HTR-8/SVneo (cell line): ENCODE measurements around the gene MYO5C.
"Not testable (repeated sequence)": the region's sequence is repeated elsewhere in the genome, so short reads cannot be mapped to it uniquely, and the experiment has no call there.

ENCODE experiments used
- DNase-seq: peaks from one replicate; pipeline ENCODE4 v3.0.0; 2011; ENCODE audit warnings: low spot score, mixed read lengths; ENCODE audit not compliant: insufficient read length
- FAIRE-seq: peaks from 2 replicates; lab custom pipeline; 2011; peaks lifted over from hg19 to GRCh38; lab: Jason Lieb, UNC

Gene MYO5C

DNA sequence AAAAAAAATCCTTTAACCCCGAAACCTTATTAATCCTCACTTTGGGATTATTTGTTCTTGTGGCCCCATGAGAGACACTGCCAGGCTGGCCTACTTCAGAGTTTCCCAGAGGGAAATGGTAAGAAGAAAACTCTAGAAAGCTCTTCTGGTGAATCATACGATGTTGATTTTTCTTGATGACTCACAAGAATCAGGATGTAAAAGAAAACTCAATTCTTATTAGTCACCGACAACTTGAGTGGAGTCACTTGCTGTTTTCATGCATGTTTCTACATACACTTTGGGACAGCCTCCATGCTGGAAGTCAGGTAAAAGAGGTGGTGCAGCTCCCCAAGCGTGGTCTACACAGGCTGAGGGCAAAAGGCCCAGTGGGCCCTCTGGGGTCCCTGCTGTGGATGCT, 42.8 kb downstream of the MYO5C start:
- no peak for FAIRE-seq

DNA sequence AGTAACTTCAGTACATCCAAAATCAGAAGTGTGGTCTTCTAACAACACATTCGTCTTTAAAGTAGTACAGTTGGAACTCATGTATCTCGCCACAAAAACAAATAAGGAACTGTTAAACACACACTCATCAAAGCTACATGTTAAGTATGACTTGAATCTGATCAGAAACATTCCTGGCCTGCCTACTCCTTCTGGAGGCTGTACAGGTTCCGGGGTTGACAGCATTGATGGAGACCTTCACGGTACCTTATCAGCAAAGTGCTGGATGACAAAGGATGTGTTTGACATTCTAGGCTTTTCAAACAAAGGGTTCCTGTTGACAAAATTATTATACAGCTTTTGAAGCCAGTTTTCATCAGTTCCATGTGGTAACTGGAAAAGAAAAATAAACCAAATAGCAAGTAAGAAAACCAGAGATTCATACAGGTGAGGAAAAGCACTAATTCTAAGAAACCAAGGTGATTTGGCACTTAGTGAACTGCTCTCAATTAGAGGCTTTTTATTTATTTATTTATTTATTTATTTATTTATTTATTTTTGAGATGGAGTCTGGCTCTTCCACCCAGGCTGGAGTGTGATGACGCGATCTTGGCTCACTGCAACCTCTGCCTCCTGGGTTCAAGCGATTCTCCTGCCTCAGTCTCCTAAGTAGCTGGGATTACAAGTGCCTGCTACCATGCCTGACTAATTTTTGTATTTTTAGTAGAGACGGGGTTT, 44.3 kb downstream of the MYO5C start:
- FAIRE-seq (no peak), DNase-seq (no peak)

More for the DNA sequence above, 42.8 kb downstream of the MYO5C start:
- peak; percentile 74 for DNase-seq

DNA sequence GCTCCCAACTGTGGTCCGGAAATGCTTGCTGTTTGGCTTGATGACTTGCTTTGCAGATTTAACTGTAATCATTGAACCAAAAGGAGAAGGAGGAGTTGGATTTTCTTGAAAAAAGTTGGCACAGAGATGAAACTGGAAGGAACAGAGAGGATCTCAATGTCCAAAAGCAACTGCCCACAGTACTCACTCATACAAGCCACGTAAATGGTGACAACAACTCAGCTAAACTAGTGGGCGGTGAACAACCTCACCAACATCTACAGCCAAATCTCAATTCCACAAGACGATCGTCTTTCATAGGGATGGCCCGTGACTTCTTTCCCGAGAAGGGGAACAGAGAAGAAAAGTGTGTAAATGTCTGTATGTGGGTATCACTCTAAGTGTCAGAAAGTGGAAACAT, 48.1 kb downstream of the MYO5C start:
- no peak for DNase-seq

DNA sequence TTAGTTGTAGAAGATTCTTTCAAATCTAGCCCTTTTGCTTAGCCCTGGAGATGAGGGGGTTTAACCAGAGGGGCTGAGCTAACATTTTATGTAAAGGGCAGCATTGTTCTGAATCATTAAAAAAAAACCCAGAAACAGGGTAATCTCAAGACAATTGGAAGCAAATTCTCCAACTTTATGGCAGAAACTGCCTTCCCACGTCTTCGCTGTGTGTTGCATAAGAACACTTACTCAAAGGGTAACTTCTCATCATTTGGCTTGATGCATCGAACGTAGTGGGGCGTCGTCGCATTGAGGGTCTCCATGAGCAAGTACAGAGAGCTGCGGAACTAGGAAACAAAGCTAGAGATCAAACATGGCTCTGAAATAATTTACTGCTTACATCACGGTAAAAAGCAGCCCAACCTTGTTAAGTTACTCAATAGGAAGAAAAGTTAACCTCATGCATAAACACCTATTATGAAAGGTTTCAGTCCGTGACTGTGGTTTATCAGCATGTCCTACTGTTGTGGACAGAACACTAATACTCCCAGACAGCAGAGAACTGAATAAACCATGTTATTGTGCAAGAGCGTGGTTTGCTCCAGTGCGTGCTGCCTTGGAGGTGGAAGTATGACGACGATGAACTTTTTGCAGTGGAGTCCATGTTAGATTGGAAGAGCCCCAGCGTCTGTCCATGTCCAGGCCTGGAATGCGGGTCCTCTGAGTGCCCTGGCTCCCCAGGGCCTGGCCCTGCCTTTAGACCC, 48.7 kb downstream of the MYO5C start:
- FAIRE-seq (no peak), DNase-seq (no peak)

More for the DNA sequence above, 48.1 kb downstream of the MYO5C start:
- no peak for FAIRE-seq

DNA sequence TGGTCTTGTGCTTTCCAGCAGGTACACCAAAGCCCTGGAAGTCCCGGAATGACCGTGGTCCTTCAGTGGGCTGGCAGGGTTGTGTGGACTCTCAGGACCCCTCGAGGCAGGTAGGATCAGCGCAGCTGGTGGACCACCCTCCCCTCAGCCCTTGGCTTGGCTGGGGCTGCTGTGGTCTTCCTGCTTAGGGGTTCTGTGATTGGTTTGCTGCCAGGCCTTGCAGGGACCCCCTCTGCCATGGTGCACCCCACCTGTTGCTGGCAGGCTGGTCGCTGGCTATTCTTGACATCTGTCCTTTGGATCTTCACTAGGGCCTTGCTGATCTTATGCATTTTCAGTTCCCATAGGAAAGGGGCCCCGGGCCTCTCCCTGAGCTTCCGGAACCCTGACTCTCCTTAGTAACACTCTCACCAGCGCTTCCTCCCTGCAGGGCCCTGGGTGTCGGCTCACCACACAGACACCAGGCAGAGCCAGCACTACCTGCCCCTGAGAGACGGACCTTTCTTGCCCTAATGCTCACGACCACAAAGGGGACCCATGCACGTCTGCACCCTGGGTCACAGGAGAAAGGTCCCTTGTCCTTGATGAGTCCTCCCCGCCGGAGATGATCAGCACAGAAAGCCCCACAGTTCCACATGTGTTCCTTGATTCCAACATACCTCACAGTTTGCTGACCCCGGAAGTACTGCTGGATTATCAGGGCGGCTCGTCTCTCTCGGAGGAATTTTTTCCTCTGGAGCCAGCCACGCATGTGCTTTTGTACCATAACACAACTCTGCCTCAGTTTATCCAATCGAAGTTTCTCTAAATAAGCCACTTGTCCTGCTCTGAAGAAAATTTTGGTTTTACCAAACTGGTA, 51.7 kb downstream of the MYO5C start:
- FAIRE-seq (no peak), DNase-seq (no peak)

DNA sequence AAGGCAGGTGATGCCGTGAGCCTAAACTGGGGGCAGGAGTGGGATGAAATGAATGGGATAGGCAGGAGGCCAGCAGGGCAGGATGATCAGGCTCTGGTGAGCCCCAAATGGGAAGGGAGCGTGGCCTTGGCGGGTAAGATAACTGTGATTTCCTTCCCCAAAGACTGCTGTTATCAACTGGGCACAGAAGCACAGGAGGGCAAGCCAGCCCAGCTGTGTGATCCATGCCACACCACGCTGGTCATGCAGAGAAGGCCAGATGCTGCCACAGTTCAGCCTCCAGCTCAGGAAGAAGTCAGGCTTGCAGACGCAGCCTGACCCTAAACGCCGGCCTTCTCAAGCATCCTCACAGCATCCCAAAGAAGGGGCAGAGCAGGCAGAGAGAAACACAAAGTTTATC, 52.3 kb downstream of the MYO5C start:
- DNase-seq (no peak), FAIRE-seq (no peak)

DNA sequence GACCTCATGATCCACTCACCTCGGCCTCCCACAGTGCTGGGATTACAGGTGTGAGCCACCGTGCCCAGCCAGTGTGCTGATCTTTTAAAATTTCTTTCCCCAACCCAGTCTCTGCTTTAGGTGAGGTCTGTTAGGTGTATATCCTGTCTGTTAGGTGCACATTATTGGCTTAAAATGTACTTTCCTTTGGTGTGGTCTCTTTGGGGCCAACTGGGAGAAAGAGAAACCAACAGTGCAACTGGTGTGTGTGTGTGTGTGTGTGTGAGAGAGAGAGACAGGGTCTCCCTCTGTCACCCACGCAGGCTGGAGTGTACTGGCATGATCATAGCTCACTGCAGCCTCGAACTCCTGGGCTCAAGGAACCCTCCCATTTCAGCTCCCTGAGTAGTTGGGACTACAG, 54.1 kb downstream of the MYO5C start:
- FAIRE-seq = no peak
- DNase-seq = no peak

DNA sequence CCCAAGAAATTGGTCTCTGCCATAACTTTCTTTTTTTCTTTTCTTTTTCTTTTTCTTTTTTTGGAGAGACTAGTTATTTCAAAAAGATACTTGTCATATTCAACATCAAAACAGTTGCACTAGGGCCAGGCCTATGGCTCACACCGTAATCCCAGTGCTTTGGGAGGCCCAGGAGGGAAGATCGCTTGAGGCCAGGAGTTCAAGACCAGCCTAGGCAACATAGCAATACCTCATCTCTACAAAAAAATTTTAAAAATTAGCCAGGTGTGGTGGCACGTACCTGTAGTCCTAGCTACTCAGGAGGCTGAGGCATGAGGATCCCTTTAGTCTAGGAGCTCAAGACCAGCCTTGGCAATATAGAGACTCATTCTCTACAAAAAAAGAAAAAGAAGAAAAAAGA, 55.4 kb downstream of the MYO5C start:
- no peak for FAIRE-seq
- no peak for DNase-seq

DNA sequence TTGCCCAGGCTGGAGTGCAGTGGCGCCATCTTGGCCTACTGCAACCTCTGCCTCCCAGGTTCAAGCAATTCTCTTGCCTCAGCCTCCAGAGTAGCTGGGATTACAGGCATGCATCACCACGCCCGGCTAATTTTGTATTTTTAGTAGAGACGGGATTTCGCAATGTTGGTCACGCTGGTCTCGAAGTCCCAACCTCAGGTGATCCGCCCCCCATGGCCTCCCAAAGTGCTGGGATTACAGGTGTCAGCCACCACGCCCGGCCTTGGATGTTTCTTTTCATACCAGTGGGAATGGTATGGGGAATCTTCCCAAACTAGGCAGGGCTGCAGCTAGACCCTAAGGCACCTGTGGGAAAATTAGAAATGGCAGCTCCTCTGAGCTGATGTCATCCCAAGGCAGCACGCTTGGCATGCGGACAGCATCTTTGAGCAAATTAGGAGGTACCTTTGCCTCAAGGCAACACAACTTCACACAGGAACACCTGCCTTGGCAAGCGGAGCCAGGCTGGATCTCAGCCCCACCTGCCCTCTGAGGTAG, 56.5 kb downstream of the MYO5C start:
- DNase-seq, FAIRE-seq: not testable (repeated sequence)

DNA sequence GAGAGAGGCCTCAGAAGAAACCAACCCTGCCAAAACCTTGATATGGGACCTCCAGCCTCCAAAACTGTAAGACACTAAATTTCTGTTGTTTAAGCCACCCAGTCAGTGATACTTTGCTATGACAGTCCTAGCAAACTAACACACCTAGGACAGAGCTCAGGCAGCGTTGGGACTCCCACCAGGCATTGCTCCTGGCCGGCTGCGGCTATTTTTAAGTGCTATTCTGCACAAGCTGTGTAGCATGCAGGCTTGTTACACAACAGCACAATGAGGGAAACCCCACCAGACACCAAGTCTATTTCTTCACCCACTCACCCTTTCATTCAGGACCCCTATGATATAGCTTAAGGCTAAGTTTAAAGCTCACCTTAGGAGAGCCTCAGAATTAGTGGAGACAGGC, 57.5 kb downstream of the MYO5C start:
- DNase-seq (no peak), FAIRE-seq (no peak)

DNA sequence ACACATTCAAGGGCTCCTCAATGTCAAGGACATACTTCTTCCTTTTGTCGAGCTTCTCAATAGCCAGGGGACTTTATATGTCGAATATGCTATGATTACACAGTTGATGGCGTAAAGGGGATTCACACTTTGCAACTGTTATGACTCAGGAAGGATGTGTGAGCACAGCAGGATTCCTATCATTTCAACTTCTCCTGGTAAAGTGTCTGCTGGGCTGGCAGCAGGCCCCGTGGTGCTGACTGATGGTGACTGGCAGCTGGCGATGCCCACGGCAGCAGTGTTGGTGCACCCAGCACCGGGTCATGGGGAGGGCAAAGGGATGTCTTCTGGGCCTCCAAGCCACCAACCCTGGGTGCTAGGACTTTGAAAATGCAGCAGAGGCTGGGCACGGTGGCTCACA, 59.6 kb downstream of the MYO5C start:
- FAIRE-seq = no peak
- no peak for DNase-seq

DNA sequence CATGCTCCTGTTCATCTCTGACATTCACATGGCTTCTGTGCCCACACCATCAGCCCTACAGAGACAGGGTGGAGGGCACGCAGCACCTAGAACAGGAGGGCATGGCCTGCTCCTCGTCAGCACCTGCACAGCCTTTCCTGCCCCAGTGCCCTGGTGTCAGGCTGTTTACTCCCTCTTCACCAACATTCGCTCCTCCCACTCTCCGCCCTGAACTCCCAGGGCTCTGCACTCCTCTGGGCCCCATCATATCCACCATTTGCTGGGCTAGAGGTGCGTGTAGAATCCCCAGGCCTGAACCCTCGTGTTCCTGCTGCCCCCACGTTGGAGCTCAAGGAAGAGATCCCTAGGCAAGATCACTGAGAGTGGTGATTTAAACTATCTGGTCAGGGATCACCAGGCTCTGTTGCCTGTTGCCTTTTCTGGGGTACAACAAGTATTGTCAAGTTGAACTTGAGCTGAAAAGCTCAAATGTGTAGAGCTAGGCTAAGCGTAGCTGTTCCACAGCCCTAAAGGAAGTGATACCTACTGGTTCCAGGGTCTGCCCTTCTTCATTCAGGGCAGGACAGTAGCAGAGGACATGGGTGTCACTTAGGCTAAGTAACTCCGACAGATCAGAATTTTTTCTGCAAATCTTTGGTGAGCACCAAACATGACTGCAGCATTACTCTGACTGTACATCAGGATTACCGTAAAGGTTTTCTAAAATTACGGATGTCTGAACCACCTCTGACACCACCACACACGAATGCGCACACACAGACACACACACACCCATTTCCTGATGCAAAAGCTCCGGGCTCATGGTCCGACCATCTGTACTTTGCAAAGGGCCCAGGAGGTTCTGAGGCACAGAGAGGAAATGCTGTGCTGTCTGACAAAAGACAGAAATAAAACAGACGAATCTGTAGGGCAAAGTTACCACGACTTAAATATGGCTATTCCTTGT, 60.7 kb downstream of the MYO5C start:
- DNase-seq (no peak), FAIRE-seq (no peak)

DNA sequence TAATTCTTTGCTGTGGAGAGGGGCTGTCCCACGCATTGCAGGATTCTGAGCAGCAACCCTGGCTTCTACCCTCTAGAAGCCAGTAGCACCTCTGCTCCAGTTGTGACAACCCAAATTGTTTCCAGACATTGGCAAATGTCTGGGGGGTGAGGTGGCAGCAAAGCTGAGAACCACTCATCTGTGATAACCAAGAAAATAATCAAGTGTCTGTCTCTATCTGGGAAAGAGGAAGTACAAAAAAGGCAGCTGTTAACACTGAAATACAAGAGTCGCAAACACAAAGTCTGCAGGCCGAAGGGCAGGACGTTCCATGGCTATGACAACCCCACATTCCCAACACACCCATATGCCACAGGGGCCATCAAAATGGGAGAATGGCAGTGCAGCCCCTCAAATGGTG, 62.2 kb downstream of the MYO5C start:
- DNase-seq (no peak), FAIRE-seq (no peak)

DNA sequence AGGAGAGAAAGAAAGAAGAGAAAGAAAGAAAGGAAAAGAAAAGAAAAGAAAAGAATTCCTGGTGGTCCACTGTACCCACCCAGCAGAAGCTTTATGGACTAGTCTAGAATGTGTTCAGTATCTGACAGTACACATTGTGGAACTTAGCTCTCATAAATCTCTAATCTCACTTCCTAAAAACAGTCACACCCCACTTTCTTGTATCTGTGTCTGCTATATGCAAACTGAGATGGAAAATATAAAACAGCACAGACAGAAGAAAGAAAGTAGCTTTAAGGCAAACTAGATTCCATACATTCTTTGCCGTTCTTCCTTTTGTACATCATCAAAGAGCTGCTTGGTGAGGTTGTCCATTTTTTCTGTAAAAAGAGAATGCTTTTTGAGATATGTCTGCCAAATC, 63.3 kb downstream of the MYO5C start:
- no peak for FAIRE-seq
- DNase-seq = no peak

DNA sequence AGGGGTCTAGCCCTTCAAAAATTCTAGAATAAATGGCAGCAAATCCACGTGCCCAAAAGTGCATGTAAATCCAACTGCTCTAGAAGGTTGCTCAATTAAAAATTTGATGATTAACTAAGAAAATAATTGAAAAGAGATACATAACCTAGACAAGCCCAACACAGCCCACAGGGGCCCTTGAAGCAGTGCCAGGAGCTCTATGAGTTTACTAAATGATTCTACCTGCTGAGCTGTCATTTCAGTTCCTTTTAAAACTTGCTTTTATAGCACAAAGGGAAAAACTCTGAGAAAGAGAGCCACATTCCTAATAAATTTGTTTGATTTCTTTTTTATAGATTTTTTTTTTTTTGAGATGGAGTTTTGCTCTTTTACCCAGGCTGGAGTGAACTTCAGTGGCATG, 65.5 kb downstream of the MYO5C start:
- FAIRE-seq (no peak), DNase-seq (no peak)

DNA sequence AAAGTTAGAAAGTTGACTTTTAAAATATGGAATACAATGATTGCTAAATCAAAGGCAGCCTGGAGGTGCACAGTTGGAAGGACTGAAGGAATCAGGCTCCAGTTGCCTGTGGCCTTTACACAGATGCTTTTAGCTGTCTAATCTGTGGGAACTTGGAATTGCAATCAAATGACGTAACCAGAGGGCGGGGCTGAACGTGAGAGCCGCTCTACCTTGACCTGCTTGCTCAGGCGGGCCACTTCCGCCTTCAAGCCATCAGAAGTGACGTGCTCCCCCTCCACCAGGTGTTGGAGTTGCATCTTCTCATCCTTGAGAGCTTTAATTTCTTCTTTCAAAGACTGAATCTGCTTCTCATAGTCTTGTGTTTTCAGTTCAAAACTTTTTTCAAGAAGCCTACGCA, 66.7 kb downstream of the MYO5C start:
- no peak for FAIRE-seq

DNA sequence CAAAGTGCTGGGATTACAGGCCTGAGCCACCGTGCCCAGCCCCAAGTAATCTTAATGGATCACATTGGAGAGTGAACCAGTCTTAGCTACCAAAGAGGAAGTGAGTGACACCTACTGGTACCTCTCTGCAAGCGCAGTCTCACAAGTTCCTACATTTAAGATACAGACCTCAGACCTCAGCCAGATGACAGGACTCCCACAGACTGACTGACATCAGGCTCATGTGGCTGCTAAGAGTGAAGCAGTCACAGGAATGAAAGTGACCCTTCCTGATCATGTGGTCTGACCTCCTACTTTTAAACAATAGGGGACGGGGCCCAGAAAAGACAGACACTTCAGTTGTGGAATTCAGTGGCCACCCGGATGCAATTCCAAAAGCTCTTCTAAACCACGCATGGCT, 68.1 kb downstream of the MYO5C start:
- FAIRE-seq (no peak), DNase-seq (peak; percentile 79)

More for the DNA sequence above, 66.7 kb downstream of the MYO5C start:
- DNase-seq = no peak

DNA sequence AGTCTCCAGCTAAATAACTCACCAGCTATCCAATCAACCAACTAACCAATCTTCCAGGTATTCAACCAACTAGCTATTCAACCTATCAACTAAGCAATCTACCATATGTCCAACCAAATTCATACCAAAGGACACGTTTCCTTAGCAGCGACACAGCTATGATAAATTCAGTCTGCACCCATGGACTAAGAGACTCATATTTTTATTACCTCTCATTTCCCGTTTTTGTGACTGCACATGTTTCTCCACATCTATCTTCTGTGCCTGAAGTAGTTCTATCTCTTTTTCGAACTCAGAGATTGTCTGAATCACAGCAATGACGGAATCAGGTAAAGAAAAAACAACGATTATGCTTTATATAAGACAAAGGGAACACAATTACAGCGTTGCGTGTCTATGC, 70.4 kb downstream of the MYO5C start:
- FAIRE-seq = no peak

DNA sequence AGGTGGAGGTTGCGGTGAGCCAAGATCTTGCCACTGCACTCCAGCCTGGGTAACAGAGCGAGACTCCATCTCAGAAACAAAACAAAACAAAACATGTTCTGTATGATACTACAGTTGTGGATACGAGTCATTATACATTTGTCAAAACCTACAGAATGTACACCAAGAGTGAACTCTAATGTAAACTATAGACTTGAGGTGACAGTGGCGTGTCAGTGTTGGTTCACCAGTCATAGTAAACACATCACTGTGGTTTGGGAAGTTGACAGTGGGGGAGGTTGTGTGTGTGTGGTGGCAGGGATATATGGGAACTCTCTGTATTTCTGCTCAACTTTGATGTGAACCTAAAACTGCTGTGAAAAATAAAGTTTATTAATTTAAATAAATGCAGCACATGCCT, 71.4 kb downstream of the MYO5C start:
- no peak for FAIRE-seq
- DNase-seq = no peak

More for the DNA sequence above, 70.4 kb downstream of the MYO5C start:
- DNase-seq = no peak

DNA sequence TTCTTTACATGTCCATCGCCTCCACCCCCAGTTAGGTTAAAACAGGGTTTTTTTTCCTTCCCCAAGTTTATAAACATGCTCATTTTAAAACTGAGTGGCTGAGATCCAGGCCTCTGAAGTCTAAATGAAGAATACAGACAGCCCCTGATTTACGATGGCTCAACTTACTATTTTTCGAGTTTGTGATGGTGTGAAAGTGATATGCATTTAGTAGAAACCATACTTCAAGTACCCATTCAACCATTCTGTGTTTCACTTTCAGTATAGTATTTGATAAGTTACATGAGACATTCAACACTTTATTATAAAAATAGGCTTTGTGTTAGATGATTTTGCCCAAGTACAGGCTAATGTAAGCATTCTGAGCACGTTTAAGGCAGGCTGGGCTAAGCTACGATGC, 73.9 kb downstream of the MYO5C start:
- DNase-seq (no peak), FAIRE-seq (no peak)
